Measurements from ENCODE around the gene PRICKLE2.

Gene PRICKLE2

DNA sequence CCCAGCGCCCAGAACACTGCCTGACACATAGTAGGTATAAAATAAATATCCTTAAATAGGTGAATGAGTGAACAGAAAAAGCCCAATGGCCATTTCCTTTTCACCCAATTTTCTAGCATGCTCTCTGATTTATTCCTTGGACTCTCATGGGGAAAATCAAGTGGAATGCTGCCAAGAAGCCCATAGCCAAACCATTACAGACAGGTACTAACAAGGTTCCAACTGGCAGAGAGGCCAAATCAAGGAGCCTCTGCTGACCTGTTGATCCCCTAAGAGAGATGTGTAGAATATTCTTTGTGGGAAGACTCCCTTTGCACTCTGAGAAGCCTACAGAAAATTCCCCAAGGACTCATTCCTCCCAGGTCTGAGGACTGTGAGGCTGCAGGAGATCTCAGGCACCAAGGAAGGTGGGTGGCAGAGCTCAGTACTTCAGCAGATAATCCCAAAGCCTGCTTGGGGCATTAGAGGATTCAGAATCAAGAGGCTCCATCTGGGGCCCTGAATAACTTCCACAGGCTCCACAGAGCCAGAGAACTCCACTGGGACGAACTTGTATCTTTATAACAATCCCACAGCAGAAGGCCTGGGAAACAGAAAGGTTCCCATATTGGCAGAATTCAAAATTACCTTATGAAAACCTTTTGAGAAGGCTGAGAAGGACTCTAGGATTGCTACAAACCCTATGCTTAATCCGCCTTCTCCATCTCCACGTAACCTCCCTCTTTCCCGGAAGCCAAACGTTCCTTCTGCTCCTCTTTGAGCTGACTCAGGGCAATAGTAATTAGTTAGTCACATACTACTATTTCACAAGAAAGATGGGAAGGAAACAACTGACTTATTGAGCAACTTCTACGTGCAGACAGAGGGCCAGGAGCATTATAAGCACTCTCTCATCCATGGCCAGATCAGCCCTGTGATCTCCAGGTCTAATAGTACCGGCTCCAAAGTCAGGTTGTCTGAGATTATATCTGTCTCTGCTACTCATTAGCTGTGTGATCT, 34.5 kb downstream of the PRICKLE2 start (continued):
- TF ChIP-seq, protein P1, sequence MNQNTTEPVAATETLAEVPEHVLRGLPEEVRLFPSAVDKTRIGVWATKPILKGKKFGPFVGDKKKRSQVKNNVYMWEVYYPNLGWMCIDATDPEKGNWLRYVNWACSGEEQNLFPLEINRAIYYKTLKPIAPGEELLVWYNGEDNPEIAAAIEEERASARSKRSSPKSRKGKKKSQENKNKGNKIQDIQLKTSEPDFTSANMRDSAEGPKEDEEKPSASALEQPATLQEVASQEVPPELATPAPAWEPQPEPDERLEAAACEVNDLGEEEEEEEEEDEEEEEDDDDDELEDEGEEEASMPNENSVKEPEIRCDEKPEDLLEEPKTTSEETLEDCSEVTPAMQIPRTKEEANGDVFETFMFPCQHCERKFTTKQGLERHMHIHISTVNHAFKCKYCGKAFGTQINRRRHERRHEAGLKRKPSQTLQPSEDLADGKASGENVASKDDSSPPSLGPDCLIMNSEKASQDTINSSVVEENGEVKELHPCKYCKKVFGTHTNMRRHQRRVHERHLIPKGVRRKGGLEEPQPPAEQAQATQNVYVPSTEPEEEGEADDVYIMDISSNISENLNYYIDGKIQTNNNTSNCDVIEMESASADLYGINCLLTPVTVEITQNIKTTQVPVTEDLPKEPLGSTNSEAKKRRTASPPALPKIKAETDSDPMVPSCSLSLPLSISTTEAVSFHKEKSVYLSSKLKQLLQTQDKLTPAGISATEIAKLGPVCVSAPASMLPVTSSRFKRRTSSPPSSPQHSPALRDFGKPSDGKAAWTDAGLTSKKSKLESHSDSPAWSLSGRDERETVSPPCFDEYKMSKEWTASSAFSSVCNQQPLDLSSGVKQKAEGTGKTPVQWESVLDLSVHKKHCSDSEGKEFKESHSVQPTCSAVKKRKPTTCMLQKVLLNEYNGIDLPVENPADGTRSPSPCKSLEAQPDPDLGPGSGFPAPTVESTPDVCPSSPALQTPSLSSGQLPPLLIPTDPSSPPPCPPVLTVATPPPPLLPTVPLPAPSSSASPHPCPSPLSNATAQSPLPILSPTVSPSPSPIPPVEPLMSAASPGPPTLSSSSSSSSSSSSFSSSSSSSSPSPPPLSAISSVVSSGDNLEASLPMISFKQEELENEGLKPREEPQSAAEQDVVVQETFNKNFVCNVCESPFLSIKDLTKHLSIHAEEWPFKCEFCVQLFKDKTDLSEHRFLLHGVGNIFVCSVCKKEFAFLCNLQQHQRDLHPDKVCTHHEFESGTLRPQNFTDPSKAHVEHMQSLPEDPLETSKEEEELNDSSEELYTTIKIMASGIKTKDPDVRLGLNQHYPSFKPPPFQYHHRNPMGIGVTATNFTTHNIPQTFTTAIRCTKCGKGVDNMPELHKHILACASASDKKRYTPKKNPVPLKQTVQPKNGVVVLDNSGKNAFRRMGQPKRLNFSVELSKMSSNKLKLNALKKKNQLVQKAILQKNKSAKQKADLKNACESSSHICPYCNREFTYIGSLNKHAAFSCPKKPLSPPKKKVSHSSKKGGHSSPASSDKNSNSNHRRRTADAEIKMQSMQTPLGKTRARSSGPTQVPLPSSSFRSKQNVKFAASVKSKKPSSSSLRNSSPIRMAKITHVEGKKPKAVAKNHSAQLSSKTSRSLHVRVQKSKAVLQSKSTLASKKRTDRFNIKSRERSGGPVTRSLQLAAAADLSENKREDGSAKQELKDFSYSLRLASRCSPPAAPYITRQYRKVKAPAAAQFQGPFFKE (tag by site-specific recombination; IDR thresholded peaks at IDR 0.05; ENCODE audit: borderline replicate concordance), result no peak
- TF ChIP-seq ZNF747 (tag by site-specific recombination; IDR thresholded peaks at IDR 0.05), result no peak
- no peak for TF ChIP-seq ZBTB21 (tag by site-specific recombination; IDR thresholded peaks at IDR 0.05)
- no peak for TF ChIP-seq ZNF660 (tag by site-specific recombination; IDR thresholded peaks at IDR 0.05)
- TF ChIP-seq SETDB1 (IDR thresholded peaks at IDR 0.05; ENCODE audit: insufficient read length, low read length), result no peak
- TF ChIP-seq SP3 (tag by site-specific recombination; IDR thresholded peaks at IDR 0.05), result no peak
- TF ChIP-seq ZNF174 (tag by site-specific recombination; IDR thresholded peaks at IDR 0.05), result no peak
- TF ChIP-seq HOXD13 (CRISPR knock-in tag; IDR thresholded peaks at IDR 0.05; ENCODE audit: borderline replicate concordance), result no peak
- TF ChIP-seq ZNF157 (tag by site-specific recombination; IDR thresholded peaks at IDR 0.05), result no peak

DNA sequence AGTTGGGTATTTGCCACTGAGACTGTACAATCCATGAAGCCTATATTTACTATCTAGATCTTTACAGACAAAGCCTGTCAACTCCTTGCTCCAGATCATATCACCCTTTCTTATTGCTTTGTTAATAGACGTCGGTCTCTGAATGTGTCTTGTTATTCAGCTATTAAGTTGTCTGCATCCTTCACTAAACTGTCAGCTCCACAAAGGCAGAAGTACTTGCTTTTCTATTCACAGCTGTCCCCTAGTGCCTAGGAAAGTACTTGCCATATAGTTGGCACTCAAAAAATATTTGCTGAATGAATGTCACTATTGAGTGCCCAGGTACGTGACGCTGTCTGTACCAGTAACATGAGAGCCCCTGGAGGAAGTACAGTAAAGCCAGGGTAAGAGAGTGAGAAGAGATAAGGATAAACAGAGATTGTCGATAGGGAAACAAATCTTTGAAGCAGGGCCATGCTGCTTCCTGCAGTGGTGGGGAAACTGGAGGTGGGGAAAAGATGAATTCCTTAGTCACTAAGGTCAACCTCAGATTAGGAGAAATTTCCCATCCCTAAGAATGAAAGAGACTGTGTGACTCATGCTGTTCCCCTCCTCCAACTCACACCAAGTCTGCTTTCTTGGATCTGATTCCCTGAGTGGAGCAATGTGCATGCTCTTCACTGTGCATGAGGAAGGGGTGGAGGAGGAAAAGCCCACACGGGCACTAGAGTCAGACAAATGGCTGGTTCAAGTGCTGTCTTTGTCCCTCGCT, 36.3 kb downstream of the PRICKLE2 start:
- H3K4me1 ChIP-seq (ENCODE audit: control insufficient read depth, insufficient read depth, low read length), result peaks cover 10% of the 10 kb centered on the region
- H3K36me3 ChIP-seq (ENCODE audit: control insufficient read depth in 2 of 2, insufficient read depth in 1 of 2, low read length in 2 of 2), result no peaks in the 10 kb centered on the region
- H3K4me3 ChIP-seq (ENCODE audit: low read depth, low read length), result no peak overlapping the region
- H3K27ac ChIP-seq (ENCODE audit: extremely low read depth, low read depth, low read length), result no peak overlapping the region
- ChIA-PET POLR2A (no interaction called here), CTCF (interaction anchor here (1.8 kb wide), 1 partner anchor 158 kb away, joined by 7 read pairs; no protein-coding TSS in a partner anchor)
- H3K9me3 ChIP-seq (ENCODE audit: control insufficient read depth, insufficient read depth, low read depth, low read length), result no peaks in the 10 kb centered on the region
- TF ChIP-seq YY1 (tag by site-specific recombination; IDR thresholded peaks at IDR 0.05) (no peak), ZNF777 (tag by site-specific recombination; IDR thresholded peaks at IDR 0.05; ENCODE audit: borderline replicate concordance) (no peak), HOXA7 (CRISPR knock-in tag; IDR thresholded peaks at IDR 0.05; ENCODE audit: borderline replicate concordance) (no peak), ZNF48 (tag by site-specific recombination; IDR thresholded peaks at IDR 0.05) (no peak), ZNF660 (tag by site-specific recombination; IDR thresholded peaks at IDR 0.05) (0 out of 2 replicates have a peak, but pooled peaks have one; percentile 42), ZSCAN30 (tag by site-specific recombination; IDR thresholded peaks at IDR 0.05) (no peak), ZNF670 (tag by site-specific recombination; IDR thresholded peaks at IDR 0.05; ENCODE audit: low read depth) (no peak), ZNF416 (tag by site-specific recombination; IDR thresholded peaks at IDR 0.05) (no peak), ZNF223 (tag by site-specific recombination; IDR thresholded peaks at IDR 0.05) (no peak), ZBTB17 (tag by site-specific recombination; IDR thresholded peaks at IDR 0.05) (peak; percentile 88), SETDB1 (IDR thresholded peaks at IDR 0.05; ENCODE audit: insufficient read length, low read length) (no peak), SCRT1 (tag by site-specific recombination; IDR thresholded peaks at IDR 0.05; ENCODE audit: borderline replicate concordance) (no peak), ZXDB (tag by site-specific recombination; IDR thresholded peaks at IDR 0.05) (peak; percentile 86), ZNF433 (tag by site-specific recombination; IDR thresholded peaks at IDR 0.05; ENCODE audit: low read depth) (no peak), FEZF1 (tag by site-specific recombination; IDR thresholded peaks at IDR 0.05) (no peak), TRIM28 (IDR thresholded peaks at IDR 0.05; ENCODE audit: borderline replicate concordance, low read length) (peak; percentile 79), ZNF366 (tag by site-specific recombination; conservative IDR thresholded peaks at IDR 0.05) (peak; percentile 24; the same call in 1 of the 2 replicates), ZNF76 (tag by site-specific recombination; IDR thresholded peaks at IDR 0.05; ENCODE audit: borderline replicate concordance, low read depth) (no peak)
- TF ChIP-seq, protein P2, sequence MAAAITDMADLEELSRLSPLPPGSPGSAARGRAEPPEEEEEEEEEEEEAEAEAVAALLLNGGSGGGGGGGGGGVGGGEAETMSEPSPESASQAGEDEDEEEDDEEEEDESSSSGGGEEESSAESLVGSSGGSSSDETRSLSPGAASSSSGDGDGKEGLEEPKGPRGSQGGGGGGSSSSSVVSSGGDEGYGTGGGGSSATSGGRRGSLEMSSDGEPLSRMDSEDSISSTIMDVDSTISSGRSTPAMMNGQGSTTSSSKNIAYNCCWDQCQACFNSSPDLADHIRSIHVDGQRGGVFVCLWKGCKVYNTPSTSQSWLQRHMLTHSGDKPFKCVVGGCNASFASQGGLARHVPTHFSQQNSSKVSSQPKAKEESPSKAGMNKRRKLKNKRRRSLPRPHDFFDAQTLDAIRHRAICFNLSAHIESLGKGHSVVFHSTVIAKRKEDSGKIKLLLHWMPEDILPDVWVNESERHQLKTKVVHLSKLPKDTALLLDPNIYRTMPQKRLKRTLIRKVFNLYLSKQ (tag by site-specific recombination; IDR thresholded peaks at IDR 0.05; ENCODE audit: borderline replicate concordance), result no peak
- TF ChIP-seq, protein P3, sequence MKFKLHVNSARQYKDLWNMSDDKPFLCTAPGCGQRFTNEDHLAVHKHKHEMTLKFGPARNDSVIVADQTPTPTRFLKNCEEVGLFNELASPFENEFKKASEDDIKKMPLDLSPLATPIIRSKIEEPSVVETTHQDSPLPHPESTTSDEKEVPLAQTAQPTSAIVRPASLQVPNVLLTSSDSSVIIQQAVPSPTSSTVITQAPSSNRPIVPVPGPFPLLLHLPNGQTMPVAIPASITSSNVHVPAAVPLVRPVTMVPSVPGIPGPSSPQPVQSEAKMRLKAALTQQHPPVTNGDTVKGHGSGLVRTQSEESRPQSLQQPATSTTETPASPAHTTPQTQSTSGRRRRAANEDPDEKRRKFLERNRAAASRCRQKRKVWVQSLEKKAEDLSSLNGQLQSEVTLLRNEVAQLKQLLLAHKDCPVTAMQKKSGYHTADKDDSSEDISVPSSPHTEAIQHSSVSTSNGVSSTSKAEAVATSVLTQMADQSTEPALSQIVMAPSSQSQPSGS (tag by site-specific recombination; IDR thresholded peaks at IDR 0.05; ENCODE audit: low read depth), result no peak

All from HEK293 (cell line).